Ovary (tissue), 9 donors: ENCODE data around the gene SLC35G2. TPM values are rescaled to one million over a fixed set of nuclear protein-coding genes. Genes with fewer than 3 reads are reported as not detected.

Experiments
- DNase-seq, 5 donors: peaks; one replicate each; pipeline ENCODE4 v3.0.0-alpha.2; 2019 to 2020
- H3K27ac ChIP-seq, 2 donors: fragments of 200-600 bp; one replicate each; pipeline versions ENCODE4 v1.5.1 to v1.8.0; 2019 to 2022
- H3K27me3 ChIP-seq: fragments of 200-600 bp; one replicate; pipeline ENCODE4 v1.8.0; 2022
- H3K36me3 ChIP-seq: fragments of 200-600 bp; sonication (generic); one replicate; pipeline ENCODE4 v1.5.1; 2019
- H3K4me1 ChIP-seq: one replicate; pipeline ENCODE4 v1.8.1; 2013; ENCODE audit warnings: mild to moderate bottlenecking, moderate library complexity; ENCODE audit not compliant: insufficient read depth
- H3K4me3 ChIP-seq: fragments of 200-600 bp; sonication (generic); one replicate; pipeline ENCODE4 v1.5.1; 2017
- H3K9me3 ChIP-seq, 2 donors: fragments of 200-600 bp in 1 of 2; sonication (generic) in 1 of 2; one replicate each; pipeline versions ENCODE4 v1.5.1 to v1.8.1; 2013 to 2019; ENCODE audit warnings: mild to moderate bottlenecking in 1 of 2, moderate library complexity in 1 of 2
- CTCF ChIP-seq, 3 donors: fragments of 450-650 bp in 2 of 3; fragments of 200-600 bp in 1 of 3; IDR thresholded peaks; one replicate each; pipeline versions ENCODE4 v1.5.1 to v1.8.0; 2016 to 2022; ENCODE audit warnings: antibody characterized with exemption in 3 of 3, mild to moderate bottlenecking in 1 of 3
- EP300 ChIP-seq: sonication (generic); formaldehyde crosslinking; IDR thresholded peaks from one replicate; pipeline ENCODE4 v1.6.1; 2017; ENCODE audit warnings: antibody characterized with exemption
- POLR2A ChIP-seq: fragments of 450-650 bp; IDR thresholded peaks from one replicate; pipeline ENCODE4 v1.6.1; 2017; ENCODE audit warnings: antibody characterized with exemption, mild to moderate bottlenecking, moderate library complexity
- WGBS, 3 donors: extraction: QIAGEN DNeasy Blood & Tissue Kit in 1 of 3; methylation state at CpG; one replicate each; pipeline versions ENCODE4 v1.1.5 to v1.1.7; 2013 to 2017; 5-methylcytosine and 5-hydroxymethylcytosine counted together
- intact Hi-C, 4 donors: fragments of 100-400 bp; cut with DNase I; formaldehyde crosslinking; loops; one replicate each; pipeline versions ENCODE4 v1.11.0 to v1.15.1; 2022 to 2023
- polyA plus RNA-seq, 2 donors: library from polyadenylated mRNA; stranded (reverse); fragments of 200-250 nt in 1 of 2; fragments of 350-450 nt in 1 of 2; fragmentation: Illumina TruSeq in 1 of 2; extraction: RNeasy Lipid Tissue Mini Kit (QIAGEN cat#74804) in 1 of 2; gene quantifications; one replicate each; pipeline ENCODE4 v1.2.3, GENCODE V29; 2013 to 2014
- total RNA-seq, 7 donors: library from RNA; depleted of rRNA in 2 of 7; stranded (reverse); fragments of >200 nt in 2 of 7; fragmentation: NEBNext Ultra II Directional in 3 of 7; extraction: Animal tissue kit (Norgen Biotek cat#: 25700) in 3 of 7; gene quantifications; one replicate each; pipeline versions ENCODE4 v1.1.0 to v1.2.4, GENCODE V29; 2016 to 2023
- donor health status: DM: no; HTN: no; CAD: no; lungs with moderate emphysema.
- donor health status: DM: no; HTN: no; CAD: no.
- donor health status: Bipolar disorder and iron deficiency.
- donor health status: DM: yes; HTN: yes; CAD: no.
- donor health status: DM: no; HTN: no; CAD: no.
- donor health status: DM: yes; HTN: yes; CAD: no.

The SLC35G2 gene
- total and polyA plus RNA-seq, 9 donors = 2.3 to 9.5 (median 4.7) TPM

DNA sequence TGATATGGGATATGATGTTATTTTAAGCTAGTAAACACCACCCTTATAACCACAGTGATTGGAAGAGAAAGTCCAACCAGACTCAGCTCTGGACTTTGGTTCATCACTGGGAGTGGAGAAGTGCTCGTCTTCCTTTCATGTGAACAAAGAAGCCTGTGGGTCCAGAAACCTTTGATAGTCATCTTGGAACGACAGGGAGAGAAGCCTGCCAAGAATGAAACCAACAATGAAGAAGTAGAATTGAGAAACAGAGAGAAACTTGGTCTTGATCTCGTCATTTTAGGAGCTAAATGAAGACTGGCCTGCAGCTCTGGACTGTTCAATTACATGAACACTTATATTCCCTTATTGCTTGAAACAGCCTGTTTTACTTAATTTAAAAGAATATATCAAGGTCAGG, 13.1 kb upstream of the SLC35G2 start:
- DNase-seq = no peak
- intact Hi-C loops = no loop called here
- Histone ChIP-seq H3K4me3 (no peak overlapping the region), H3K4me1 (no peaks in the 10 kb centered on the region), H3K36me3 (no peaks in the 10 kb centered on the region), H3K27me3 (no peaks in the 10 kb centered on the region), H3K9me3 (no peaks in the 10 kb centered on the region), H3K27ac (no peak overlapping the region)
- TF ChIP-seq EP300 (no peak), CTCF (IDR thresholded peaks at IDR 0.05) (no peak), POLR2A (no peak)
- WGBS, 3 donors = 78 to 81% (median 80%) methylated on average over 3 of the region's 3 CpGs

DNA sequence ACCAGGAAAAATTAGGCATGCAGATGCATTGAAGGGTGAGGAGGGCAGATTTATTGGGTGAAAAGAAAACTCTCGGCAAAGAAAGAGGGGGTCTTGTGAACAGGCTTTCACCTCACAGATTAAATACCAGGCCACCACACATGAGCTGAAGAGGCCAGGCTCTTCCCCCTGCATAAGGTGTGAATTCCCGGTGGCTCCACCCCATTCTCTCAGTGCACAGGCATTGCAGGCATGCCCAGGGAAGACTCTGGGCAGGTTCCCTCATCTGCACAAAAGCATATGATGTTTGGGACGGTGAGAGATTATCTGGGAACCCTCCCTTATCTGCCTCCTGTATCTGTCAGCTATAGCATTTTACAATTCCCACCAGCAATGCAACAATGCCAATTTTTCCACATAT, 7.2 kb upstream of the SLC35G2 start:
- H3K9me3 ChIP-seq = no peaks in the 10 kb centered on the region
- TF ChIP-seq CTCF (IDR thresholded peaks at IDR 0.05) (no peak), POLR2A (no peak), EP300 (no peak)
- H3K27me3 ChIP-seq = no peaks in the 10 kb centered on the region
- no peak overlapping the region for H3K4me3 ChIP-seq
- H3K4me1 ChIP-seq = no peaks in the 10 kb centered on the region
- intact Hi-C loops = no loop called here
- H3K27ac ChIP-seq = no peak overlapping the region
- WGBS, 3 donors = 83 to 96% (median 91%) methylated on average over 3 of the region's 3 CpGs
- no peaks in the 10 kb centered on the region for H3K36me3 ChIP-seq
- no peak for DNase-seq

- TF ChIP-seq POLR2A = no peak
- TF ChIP-seq EP300 = no peak
- no peak for TF ChIP-seq CTCF (IDR thresholded peaks at IDR 0.05)
- intact Hi-C loops = no loop called here
- no peak overlapping the region for H3K4me3 ChIP-seq
- DNase-seq = no peak
- H3K4me1 ChIP-seq = peaks cover 6% of the 10 kb centered on the region
- H3K9me3 ChIP-seq = no peaks in the 10 kb centered on the region
- no peak overlapping the region for H3K27ac ChIP-seq
- WGBS, 3 donors = 27 to 56% (median 41%) methylated on average over 1 of the region's 1 CpG
- H3K36me3 ChIP-seq = no peaks in the 10 kb centered on the region
- H3K27me3 ChIP-seq = no peaks in the 10 kb centered on the region
Observed at GRCh38 chr3:136817448-136817847, 1.5 kb upstream of the SLC35G2 start.

DNA sequence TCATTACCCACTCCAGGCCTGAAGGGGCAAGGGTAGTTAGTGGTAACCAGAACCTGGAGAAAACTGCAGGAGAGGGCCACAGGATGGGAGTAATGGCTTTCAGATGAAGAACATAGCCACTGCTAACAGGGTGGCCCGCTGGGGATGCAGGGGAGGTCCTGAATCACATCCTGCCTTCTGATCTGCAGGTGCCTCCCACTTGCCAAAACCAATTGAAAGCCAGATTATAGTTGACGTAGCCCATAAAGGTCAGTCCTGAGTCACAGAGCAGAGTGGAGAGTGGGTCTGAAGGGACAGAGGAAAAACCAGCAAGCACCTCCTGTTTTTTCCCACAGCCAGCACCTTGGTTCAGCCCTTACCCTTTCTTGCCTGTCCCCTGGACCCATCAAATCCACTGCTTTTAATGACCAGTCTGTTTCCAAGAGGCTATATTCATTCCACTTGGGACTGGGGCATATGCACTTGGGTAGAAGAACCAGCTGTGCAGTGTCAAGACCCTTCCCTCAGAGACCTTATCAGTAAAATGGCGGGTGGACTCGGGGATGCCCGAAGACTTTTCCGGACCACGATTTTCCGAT, 646 bp upstream of the SLC35G2 start:
- peak overlapping the region; percentile 62 for H3K4me3 ChIP-seq
- no peaks in the 10 kb centered on the region for H3K27me3 ChIP-seq
- peak; percentile 12 to 40 (median 23) for DNase-seq
- WGBS, 3 donors = 12 to 16% (median 14%) methylated on average over 8 of the region's 8 CpGs
- H3K27ac ChIP-seq = peak overlapping the region in 1 of 2 donors; percentile 73
- H3K36me3 ChIP-seq = no peaks in the 10 kb centered on the region
- H3K9me3 ChIP-seq = no peaks in the 10 kb centered on the region
- TF ChIP-seq EP300 (no peak), POLR2A (no peak), CTCF (IDR thresholded peaks at IDR 0.05) (no peak)
- intact Hi-C loops = no loop called here
- H3K4me1 ChIP-seq = peaks cover 6% of the 10 kb centered on the region
